ENCODE data around the gene CBLC. TPM values are rescaled to one million over a fixed set of nuclear protein-coding genes. Genes with fewer than 3 reads are reported as not detected.

The CBLC gene
- total RNA-seq, 1 donor from 2014 or later, result not detected

DNA sequence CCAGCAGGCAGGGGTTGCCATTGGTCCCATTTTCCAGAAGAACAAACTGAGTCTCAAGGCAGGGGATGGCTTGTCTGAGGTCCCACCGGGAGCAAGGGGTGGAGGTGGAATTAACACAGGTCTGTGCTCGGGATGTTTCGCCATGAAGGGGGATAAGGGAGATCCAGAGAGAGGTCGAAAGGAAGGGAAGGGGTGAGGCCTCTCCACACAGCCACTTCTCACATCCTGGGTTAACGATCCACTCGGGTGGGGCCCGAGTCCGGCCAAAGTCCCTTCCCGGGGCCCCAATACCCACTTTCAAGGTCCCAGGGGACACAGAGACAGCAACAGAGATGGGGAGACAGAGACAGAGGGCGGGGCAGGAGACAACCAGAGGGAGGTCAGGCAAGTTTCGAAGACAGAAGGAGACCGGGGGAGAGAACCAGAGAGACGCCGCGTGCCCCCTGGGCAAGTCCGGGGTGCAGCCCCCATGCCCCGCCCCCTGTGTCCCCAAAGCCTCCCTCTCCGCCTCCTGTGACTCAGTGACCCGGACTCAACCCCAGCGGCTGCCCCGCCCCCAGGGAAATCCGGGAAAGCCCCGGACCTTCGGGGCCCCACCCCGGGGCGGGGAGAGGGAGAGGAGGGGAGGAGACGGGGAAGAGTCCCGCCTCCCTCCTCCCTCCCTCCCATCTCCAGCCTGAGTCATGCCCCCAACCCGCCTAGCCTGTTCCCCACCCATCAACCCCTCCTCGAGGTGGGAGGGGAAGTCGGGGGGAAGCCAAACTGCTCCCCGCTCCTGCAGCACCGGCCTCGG lies 30.5 kb upstream of the CBLC start:
- peak; percentile 61 for DNase-seq

DNA sequence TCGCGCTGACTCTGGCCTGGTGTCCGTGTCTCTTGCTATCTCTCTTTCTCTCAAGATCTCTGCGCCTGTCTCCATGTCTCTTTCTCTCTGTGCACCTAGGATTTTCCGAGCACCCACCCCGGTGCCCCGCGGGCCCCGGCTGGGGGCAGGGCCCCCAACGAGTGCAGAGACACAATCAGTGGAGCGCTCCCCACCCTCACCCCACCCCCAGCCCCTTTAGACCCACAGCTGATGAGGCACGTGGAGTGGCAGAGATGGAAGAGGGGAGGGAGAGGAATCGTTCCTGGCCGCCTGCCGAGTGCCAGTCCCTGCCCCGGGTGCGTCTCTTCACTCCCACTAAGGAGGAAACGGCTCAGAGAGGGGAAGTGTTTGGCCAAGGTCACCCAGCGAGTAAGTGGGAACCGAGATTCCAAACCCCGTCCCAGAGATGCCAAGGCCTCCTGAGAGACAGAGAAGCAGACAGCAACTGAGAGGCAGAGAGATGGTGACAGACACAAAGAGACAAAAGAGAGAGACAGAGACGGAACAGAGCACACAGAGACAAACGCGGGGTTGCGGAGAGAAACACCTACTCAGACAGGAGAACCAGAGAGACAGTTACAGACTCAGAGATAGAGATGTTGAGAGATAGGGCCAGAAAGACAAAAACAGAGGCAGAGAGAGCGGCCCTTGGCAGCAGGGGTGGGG lies 29.8 kb upstream of the CBLC start:
- peak; percentile 35 for DNase-seq

GRCh38 chr19:44748426-44749254 lies 29.1 kb upstream of the CBLC start, which contains the start of gene BCL3:
BCL3 (plus strand) TSS chr19:44748708; CDS start chr19:44748791, 83 bp downstream.
- DNase-seq, result peak; percentile 5

DNA sequence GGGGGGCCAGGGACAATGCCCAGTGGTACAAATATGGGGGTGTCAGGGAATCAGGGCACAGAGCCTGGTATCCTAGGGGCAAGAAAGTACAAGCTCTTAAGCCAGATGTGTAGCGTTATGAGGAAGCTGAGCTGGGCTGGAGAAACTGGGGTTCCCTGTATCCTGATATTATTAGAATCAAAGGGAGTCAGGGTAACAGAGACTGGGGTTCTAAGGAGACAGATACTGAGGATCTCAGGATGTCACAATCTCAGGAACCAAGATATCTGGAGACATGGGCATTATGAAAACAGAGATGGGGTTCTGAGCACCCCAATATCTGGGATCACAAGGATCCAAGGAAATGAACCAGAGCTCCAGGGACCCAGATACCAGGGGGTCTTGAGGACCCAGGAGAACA lies 28.4 kb upstream of the CBLC start:
- DNase-seq, result no peak

DNA sequence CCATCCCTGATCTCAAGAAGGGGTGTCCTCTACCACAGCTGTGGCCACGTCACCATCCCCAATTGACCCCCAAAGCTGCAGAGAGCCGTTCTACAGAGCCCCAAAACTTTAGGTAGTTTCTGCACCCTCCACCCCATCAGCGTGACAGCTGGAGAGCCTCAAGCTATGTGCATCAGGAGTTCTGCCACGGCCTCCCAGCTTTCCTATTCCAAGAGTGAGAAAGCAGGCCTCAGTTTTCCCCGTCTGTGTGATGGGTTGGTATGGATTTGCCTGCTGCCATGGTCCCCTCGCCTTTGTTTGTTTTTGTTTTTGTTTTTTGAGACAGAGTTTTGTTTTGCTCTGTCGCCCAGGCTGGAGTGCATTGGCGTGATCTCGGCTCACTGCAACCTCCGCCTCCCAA lies 27.7 kb upstream of the CBLC start:
- DNase-seq, result no peak

- DNase-seq, result no peak
These were observed 25.4 kb upstream of the CBLC start for GRCh38 chr19:44752123-44752815.

GRCh38 chr19:44752816-44753625 lies 24.7 kb upstream of the CBLC start:
- DNase-seq, result peak; percentile 10

- DNase-seq, result no peak
These were observed 24.1 kb upstream of the CBLC start for GRCh38 chr19:44753626-44753931.

DNA sequence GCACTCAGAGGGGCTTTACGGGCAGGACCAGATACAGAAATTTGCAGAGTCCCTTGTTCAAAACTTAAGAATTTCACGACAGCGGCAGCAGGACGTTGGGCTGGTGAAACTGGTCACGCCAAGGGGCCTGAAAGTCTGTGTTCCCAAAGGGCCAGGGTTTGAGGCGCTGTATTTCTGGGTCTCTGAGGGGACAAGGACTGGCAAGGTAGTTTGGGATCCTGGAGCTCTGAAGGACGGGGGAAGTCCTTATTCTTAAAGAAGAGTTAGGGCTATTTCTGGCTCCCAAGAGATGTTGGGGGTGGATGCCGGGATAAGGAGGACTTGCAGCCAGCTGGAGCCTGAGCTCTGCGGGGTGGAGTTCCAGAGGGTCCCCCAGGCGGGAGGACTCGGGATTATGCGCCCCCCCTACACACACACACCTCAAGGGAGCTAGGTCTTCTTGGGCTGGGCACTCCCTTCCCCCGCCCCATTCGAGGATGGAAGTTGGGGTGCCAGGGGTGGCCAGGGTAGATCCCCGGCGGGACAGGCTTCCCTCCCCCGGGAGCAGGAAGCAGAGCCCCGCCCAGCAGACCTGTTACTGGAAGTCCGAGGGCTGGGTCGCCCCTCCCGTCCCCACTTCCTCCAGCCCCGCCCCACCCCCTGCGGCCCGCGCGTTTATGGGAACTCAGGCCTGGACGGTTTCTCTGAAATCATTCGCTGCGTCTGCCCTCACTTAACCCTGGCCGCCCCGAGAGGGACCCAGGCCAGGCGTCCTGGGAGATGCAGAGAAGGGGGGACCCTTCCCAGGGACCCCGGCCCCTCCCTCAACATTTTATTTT lies 23.5 kb upstream of the CBLC start:
- DNase-seq, result peak; percentile 23

- no peak for DNase-seq
These were observed 23.0 kb upstream of the CBLC start for GRCh38 chr19:44754750-44755080.

DNA sequence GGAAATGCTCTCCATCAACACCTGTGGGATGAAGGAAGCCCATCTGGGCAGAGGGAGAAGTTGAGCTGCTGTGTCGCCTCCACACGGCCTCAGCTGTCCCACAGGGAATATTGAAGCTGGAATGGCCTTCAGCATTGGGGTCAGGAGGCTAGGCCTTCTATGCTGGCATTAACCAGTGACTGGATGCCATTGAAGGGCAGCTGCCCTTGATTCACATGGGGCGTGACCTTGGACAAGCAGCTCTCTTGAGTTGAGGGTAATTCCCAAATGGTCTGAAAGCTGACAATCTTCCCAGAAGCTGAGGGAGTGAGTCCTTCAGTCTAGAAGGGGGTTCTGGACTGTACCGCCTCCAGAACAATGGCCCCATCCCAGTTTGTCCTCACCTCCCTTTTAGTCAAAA lies 22.5 kb upstream of the CBLC start:
- no peak for DNase-seq

DNA sequence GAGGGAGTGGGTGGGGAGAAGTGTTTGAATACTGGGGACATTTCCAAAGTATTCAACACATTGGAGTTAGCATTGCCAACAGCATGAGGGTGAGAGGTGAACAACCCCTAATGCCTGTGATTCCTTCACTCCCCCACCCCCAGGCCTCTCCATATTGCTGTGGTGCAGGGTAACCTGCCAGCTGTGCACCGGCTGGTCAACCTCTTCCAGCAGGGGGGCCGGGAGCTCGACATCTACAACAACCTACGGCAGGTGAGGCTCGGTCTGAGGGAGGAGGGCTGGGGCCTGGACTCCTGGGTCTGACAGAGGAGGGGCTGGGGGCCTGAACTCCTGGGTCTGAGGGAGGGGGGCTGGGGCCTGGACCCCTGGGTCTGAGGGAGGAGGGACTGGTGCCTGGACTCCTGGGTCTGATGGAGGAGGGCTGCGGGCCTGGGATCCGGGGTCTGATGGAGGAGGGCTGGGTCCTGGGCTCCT lies 21.6 kb upstream of the CBLC start:
- no peak for DNase-seq

GRCh38 chr19:44757057-44757734 lies 20.5 kb upstream of the CBLC start:
- DNase-seq, result peak; percentile 17

DNA sequence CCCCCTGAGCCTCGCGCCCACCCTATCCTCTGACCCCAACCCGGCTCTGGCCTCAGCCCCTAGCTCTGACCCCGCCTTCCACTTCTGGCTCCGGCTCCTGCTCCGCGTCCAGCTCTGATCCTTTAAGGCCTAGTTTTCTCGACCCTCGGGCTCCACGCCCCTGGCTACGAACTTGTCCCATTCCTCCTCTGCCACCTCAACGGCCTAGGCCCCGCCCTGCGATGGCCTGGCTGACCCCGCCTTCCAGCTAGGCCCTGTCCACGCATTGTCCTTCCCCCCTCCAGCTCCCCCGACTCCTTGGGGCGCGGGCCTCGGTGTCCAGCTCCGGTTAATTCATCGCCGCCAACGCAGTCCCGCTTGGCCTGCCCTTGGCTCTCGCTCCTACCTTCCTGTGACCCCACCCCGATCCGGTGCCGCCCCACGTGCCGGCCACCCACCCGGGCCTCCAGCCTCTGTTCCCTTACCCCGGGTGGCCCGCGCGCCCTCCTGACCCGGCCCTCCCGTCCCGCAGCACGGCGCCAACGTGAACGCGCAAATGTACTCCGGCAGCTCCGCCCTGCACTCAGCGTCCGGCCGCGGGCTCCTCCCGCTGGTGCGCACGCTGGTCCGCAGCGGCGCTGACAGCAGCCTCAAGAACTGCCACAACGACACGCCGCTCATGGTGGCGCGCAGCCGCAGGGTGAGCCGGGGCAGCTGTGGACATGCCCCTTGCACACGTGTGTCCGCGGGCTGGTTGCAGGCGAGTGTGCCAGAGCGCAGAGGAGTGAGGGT lies 19.8 kb upstream of the CBLC start:
- DNase-seq, result peak; percentile 16

DNA sequence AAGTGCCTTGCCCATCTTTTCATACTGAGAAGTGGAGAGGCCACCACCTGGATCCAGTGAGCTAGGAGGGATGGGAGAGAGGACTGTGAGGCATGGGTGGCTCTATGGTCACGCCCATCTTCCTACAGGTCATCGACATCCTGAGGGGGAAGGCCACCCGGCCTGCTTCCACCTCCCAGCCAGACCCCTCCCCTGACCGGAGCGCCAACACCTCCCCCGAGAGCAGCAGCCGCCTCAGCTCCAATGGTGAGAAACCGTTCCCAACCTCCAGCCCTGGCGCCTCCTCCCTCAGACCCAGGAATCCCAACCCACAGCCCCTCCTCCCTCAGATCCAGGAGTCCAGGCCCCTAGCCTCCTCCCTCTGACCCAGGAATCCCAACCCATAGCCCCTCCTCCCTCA lies 19.1 kb upstream of the CBLC start:
- DNase-seq, result no peak

GRCh38 chr19:44759083-44759804 lies 18.4 kb upstream of the CBLC start:
- DNase-seq, result no peak

- DNase-seq, result no peak
These were observed 15.7 kb upstream of the CBLC start for GRCh38 chr19:44762038-44762437.

All from occipital lobe (tissue), 2 donors.